ENCODE results near the gene MAPK8IP2. TPM values are rescaled to one million over a fixed set of nuclear protein-coding genes. Genes with fewer than 3 reads are reported as not detected.
"Not testable (repeated sequence)": the region's sequence is repeated elsewhere in the genome, so short reads cannot be mapped to it uniquely, and the experiment has no call there.

The MAPK8IP2 gene
- total RNA-seq, 1 experiment from 2014 or later = 0.79 TPM

DNA sequence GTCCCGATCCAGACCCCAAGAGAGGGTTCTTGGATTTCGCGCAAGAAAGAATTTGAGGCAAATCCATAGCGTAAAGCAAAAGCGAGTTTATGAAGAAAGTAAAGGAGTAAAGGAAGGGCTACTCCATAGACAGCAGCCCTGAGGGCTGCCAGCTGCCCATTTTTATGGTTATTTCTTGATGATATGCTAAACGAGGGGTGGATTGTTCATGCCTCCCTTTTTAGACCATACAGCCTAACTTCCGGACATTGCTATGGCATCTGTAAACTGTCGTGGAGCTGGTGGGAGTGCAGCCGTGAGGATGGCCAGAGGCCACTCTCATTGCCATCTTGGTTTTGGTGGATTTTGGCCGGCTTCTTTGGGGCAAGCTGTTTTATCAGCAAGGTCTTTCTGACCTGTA lies 52.7 kb downstream of the MAPK8IP2 start:
- no peaks in the 10 kb centered on the region for H3K36me3 ChIP-seq (ENCODE audit: low read depth)
- H2AFZ ChIP-seq = no peak overlapping the region
- peaks cover 21% of the 10 kb centered on the region for H3K9me3 ChIP-seq (ENCODE audit: insufficient read depth, low read depth)
- H3K79me2 ChIP-seq (ENCODE audit: low read depth) = no peaks in the 10 kb centered on the region
- ChIA-PET POLR2A (ENCODE audit: unreplicated experiment) (no interaction called here), CTCF (no interaction called here)
- TF ChIP-seq, protein P1, sequence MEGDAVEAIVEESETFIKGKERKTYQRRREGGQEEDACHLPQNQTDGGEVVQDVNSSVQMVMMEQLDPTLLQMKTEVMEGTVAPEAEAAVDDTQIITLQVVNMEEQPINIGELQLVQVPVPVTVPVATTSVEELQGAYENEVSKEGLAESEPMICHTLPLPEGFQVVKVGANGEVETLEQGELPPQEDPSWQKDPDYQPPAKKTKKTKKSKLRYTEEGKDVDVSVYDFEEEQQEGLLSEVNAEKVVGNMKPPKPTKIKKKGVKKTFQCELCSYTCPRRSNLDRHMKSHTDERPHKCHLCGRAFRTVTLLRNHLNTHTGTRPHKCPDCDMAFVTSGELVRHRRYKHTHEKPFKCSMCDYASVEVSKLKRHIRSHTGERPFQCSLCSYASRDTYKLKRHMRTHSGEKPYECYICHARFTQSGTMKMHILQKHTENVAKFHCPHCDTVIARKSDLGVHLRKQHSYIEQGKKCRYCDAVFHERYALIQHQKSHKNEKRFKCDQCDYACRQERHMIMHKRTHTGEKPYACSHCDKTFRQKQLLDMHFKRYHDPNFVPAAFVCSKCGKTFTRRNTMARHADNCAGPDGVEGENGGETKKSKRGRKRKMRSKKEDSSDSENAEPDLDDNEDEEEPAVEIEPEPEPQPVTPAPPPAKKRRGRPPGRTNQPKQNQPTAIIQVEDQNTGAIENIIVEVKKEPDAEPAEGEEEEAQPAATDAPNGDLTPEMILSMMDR (conservative IDR thresholded peaks at IDR 0.05) = no peak
- no peak for TF ChIP-seq EZH2 (IDR thresholded peaks at IDR 0.05; ENCODE audit: low read depth)
- intact Hi-C loops (cut with micrococcal nuclease; ENCODE audit: unreplicated experiment) = no loop called here
- no peak overlapping the region for H3K4me2 ChIP-seq
- H3K27me3 ChIP-seq (ENCODE audit: insufficient read depth, low read depth) = no peaks in the 10 kb centered on the region
- peaks cover 38% of the 10 kb centered on the region for H3K4me1 ChIP-seq (replicated peaks; ENCODE audit: insufficient read depth)
- H4K20me1 ChIP-seq (ENCODE audit: insufficient read depth) = no peaks in the 10 kb centered on the region
- no peaks in the 10 kb centered on the region for H3K9me2 ChIP-seq (ENCODE audit: insufficient read depth)
- no peak overlapping the region for H3K4me3 ChIP-seq
- peaks cover 25% of the 10 kb centered on the region for H3F3A ChIP-seq (ENCODE audit: insufficient read depth, low read depth)
- no peak overlapping the region for H3K27ac ChIP-seq
- no TSS peak for BruUV-seq (replicated peaks)
- DNase-seq = no peak

DNA sequence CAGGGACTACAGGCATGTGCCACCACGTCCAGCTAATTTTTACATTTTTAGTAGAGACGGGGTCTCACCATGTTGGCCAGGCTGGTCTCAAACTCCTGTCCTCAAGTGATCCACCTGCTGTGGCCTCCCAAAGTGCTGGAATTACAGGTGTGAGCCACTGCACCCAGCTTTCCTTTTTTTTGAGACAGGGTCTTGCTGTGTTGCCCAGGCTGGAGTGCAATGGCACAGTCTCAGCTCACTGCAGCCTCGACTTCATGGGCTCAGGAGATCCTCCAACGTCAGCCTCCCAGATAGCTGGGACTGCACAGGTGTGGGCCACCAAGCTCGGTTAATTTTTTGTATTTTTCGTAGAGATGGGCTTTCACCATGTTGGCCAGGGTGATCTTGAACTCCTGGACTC lies 54.1 kb downstream of the MAPK8IP2 start:
- H4K20me1 ChIP-seq (ENCODE audit: insufficient read depth); intact Hi-C loops (cut with micrococcal nuclease; ENCODE audit: unreplicated experiment); H3K27me3 ChIP-seq (ENCODE audit: insufficient read depth, low read depth); H3K9me2 ChIP-seq (ENCODE audit: insufficient read depth); H3K4me3 ChIP-seq; H3K79me2 ChIP-seq (ENCODE audit: low read depth); H3K36me3 ChIP-seq (ENCODE audit: low read depth); CTCF ChIA-PET; H3K4me2 ChIP-seq; POLR2A ChIA-PET (ENCODE audit: unreplicated experiment); H3K27ac ChIP-seq; H3K9me3 ChIP-seq (ENCODE audit: insufficient read depth, low read depth); DNase-seq; BruUV-seq (replicated peaks); H2AFZ ChIP-seq: not testable (repeated sequence)
- H3K4me1 ChIP-seq (replicated peaks; ENCODE audit: insufficient read depth) = peaks cover 39% of the 10 kb centered on the region
- H3F3A ChIP-seq (ENCODE audit: insufficient read depth, low read depth) = peaks cover 25% of the 10 kb centered on the region

DNA sequence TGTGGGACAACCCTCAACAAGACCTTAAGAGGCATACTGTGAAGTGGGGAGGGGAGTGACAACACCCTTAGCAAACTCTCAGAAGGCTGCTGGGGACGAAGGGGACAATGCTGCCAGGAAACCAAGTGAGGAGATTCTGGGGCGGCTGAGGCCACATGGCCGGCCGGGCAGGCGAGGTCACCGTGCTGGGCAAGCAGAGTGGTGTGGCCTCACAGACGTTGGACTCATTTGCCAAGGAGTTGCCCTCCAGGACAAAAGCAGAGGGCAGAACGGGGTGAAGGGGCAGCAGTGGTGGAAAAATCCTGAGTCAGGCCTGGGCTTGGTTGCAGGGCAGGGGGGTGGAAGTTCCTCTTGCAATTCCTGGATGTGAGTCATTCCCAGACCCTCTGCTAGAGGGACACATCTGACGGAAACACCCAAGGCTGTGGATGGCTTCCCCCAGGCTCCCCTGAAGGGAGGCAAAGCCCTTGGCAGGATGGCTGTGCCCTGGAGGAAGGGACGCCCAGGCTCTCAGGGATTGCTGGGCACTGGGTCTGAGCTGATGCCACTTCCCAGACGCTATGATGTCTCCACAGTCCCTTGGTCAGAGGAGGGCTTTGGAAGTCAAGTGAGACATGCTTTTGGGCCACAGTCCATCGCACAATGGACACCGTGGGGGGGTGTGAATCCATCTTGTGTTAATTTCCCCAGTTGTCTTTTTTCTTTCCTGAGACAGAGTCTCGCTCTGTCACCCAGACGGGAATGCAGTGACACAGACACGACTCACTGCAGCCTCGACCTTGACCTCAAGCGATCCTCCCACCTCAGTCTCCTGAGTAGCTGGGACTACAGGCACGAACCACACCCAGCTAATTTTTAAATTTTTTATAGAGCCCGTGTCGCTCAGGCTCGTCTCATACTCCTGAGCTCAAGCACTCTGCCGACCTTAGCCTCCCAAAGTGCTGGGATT lies 55.8 kb downstream of the MAPK8IP2 start:
- peak overlapping the region; percentile 83 for H3K27ac ChIP-seq
- no peaks in the 10 kb centered on the region for H3K27me3 ChIP-seq (ENCODE audit: insufficient read depth, low read depth)
- peak overlapping the region; percentile 72 for H2AFZ ChIP-seq
- H4K20me1 ChIP-seq (ENCODE audit: insufficient read depth) = no peaks in the 10 kb centered on the region
- DNase-seq = peak; percentile 64 to 92
- ChIA-PET CTCF (interaction anchor here (0.7 kb wide), 1 partner anchor 36 kb away, joined by 3 read pairs; no protein-coding TSS in a partner anchor), POLR2A (ENCODE audit: unreplicated experiment) (interaction anchor here (0.8 kb wide), 1 partner anchor 43 kb away, joined by 3 read pairs; no protein-coding TSS in a partner anchor)
- peak overlapping the region; percentile 8; the same call in 1 of the 2 replicates for H3K4me3 ChIP-seq
- no peaks in the 10 kb centered on the region for H3K9me3 ChIP-seq (ENCODE audit: insufficient read depth, low read depth)
- peak overlapping the region; percentile 70 for H3K4me2 ChIP-seq
- peaks cover 30% of the 10 kb centered on the region for H3F3A ChIP-seq (ENCODE audit: insufficient read depth, low read depth)
- no peaks in the 10 kb centered on the region for H3K36me3 ChIP-seq (ENCODE audit: low read depth)
- peaks cover 39% of the 10 kb centered on the region for H3K4me1 ChIP-seq (replicated peaks; ENCODE audit: insufficient read depth)
- H3K79me2 ChIP-seq (ENCODE audit: low read depth) = no peaks in the 10 kb centered on the region
- no peaks in the 10 kb centered on the region for H3K9me2 ChIP-seq (ENCODE audit: insufficient read depth)
- intact Hi-C loops (cut with micrococcal nuclease; ENCODE audit: unreplicated experiment) = no loop called here
- TF ChIP-seq, protein P1 (conservative IDR thresholded peaks at IDR 0.05) = no peak
- TF ChIP-seq EZH2 (IDR thresholded peaks at IDR 0.05; ENCODE audit: low read depth) = no peak
- BruUV-seq (replicated peaks) = TSS peak; percentile 71

Measured in PC-9 (cell line).